SIG-M5 (cell line): Measurements from ENCODE around the gene BRMS1L.
"Not testable (repeated sequence)": the region's sequence is repeated elsewhere in the genome, so short reads cannot be mapped to it uniquely, and the experiment has no call there.

Experiments used
- DNase-seq: peaks from one replicate; lab custom pipeline; 2025; lab: John Stamatoyannopoulos, UW

BRMS1L gene

GRCh38 chr14:35826218-35826951, at the start of gene BRMS1L:
TSS of gene BRMS1L (plus strand) at chr14:35826338. CDS start at chr14:35826517, 179 bp downstream.
- DNase-seq, result peak; percentile 93

- no peak for DNase-seq
These were observed 49.3 kb upstream of the BRMS1L start for GRCh38 chr14:35776823-35777222.

- not testable (repeated sequence) for DNase-seq
These were observed 48.6 kb upstream of the BRMS1L start for GRCh38 chr14:35777550-35777949.

GRCh38 chr14:35779368-35779767, 46.8 kb upstream of the BRMS1L start:
- DNase-seq, result no peak

GRCh38 chr14:35783699-35784098, 42.4 kb upstream of the BRMS1L start:
- DNase-seq, result no peak

- no peak for DNase-seq
These were observed 39.3 kb upstream of the BRMS1L start for GRCh38 chr14:35786856-35787255.

- no peak for DNase-seq
These were observed 36.5 kb upstream of the BRMS1L start for GRCh38 chr14:35789651-35790050.

- no peak for DNase-seq
These were observed 28.3 kb upstream of the BRMS1L start for GRCh38 chr14:35797796-35798195.

GRCh38 chr14:35806006-35806907, 19.9 kb upstream of the BRMS1L start:
- no peak for DNase-seq

GRCh38 chr14:35807131-35807961, 18.8 kb upstream of the BRMS1L start:
- DNase-seq, result no peak

- no peak for DNase-seq
These were observed 18.0 kb upstream of the BRMS1L start for GRCh38 chr14:35808076-35808637.

GRCh38 chr14:35808638-35809563, 17.2 kb upstream of the BRMS1L start, which contains the start of gene RALGAPA1:
TSS of gene RALGAPA1 (minus strand) at chr14:35809295. CDS start at chr14:35808835, 460 bp downstream.
- DNase-seq, result peak; percentile 71

GRCh38 chr14:35809597-35809996, 16.5 kb upstream of the BRMS1L start:
- no peak for DNase-seq

- no peak for DNase-seq
These were observed 15.2 kb upstream of the BRMS1L start for GRCh38 chr14:35810963-35811362.

GRCh38 chr14:35814371-35815005, 11.7 kb upstream of the BRMS1L start:
- DNase-seq, result peak; percentile 17

GRCh38 chr14:35818346-35819115, 7.6 kb upstream of the BRMS1L start:
- DNase-seq, result no peak

GRCh38 chr14:35819591-35820540, 6.3 kb upstream of the BRMS1L start:
- no peak for DNase-seq
